ENCODE measurements around the gene E2F8. TPM values are rescaled to one million over a fixed set of nuclear protein-coding genes. Genes with fewer than 3 reads are reported as not detected.

Gene E2F8
- polyA plus RNA-seq, 3 donors = not detected

GRCh38 chr11:19191530-19192169 is 49.1 kb downstream of the E2F8 start:
- Mint-ChIP-seq H3K4me1 (no peaks in the 10 kb centered on the region), H3K36me3 (no peaks in the 10 kb centered on the region), H3K27me3 (ENCODE audit: low read depth in 3 of 3) (peaks cover 0 to 5% (median 1%) of the 10 kb centered on the region in 3 donors), H3K9me3 (no peaks in the 10 kb centered on the region), H3K4me3 (no peak overlapping the region), H3K27ac (no peak overlapping the region)
- H3K36me3 ChIP-seq (replicated peaks in 1 of 2; ENCODE audit: control insufficient read depth in 1 of 2, insufficient read depth in 2 of 2, low read length in 2 of 2) = no peaks in the 10 kb centered on the region
- no peak overlapping the region for H3K27ac ChIP-seq (ENCODE audit: low read depth in 1 of 2, low read length in 2 of 2)
- no peaks in the 10 kb centered on the region for H3K27me3 ChIP-seq (ENCODE audit: control insufficient read depth in 2 of 2, insufficient read depth in 2 of 2, low read length in 2 of 2)
- H3K4me1 ChIP-seq (ENCODE audit: control insufficient read depth in 1 of 2, insufficient read depth in 2 of 2, low read length in 2 of 2) = no peaks in the 10 kb centered on the region
- H3K9me3 ChIP-seq (replicated peaks in 1 of 2; ENCODE audit: control insufficient read depth in 1 of 2, insufficient read depth in 1 of 2, low read length in 2 of 2) = no peaks in the 10 kb centered on the region
- no peak for TF ChIP-seq CTCF (IDR thresholded peaks at IDR 0.05)
- no peak overlapping the region for H3K4me2 ChIP-seq (replicated peaks; ENCODE audit: extremely low read depth, low read length, poor library complexity, severe bottlenecking)
- no peak overlapping the region for H3K9ac ChIP-seq (ENCODE audit: insufficient read depth, low read length, poor library complexity, severe bottlenecking)
- H2AFZ ChIP-seq (ENCODE audit: insufficient read depth, low read depth, low read length, poor library complexity, severe bottlenecking) = no peak overlapping the region
- WGBS (ENCODE audit: insufficient coverage) = 95% methylated on average over 6 of the region's 7 CpGs
- H3K4me3 ChIP-seq (replicated peaks in 1 of 3; ENCODE audit: low read depth in 2 of 3, low read length in 3 of 3) = no peak overlapping the region
- DNase-seq = no peak
- intact Hi-C loops (cut with micrococcal nuclease) = no loop called here
- no peaks in the 10 kb centered on the region for H4K20me1 ChIP-seq (ENCODE audit: insufficient read depth, low read length)
- H3K79me2 ChIP-seq (ENCODE audit: insufficient read depth, low read length) = no peaks in the 10 kb centered on the region

GRCh38 chr11:19187833-19188258 is 52.9 kb downstream of the E2F8 start:
- H3K27me3 Mint-ChIP-seq (ENCODE audit: low read depth in 3 of 3) = peaks cover 0 to 4% (median 0%) of the 10 kb centered on the region in 3 donors
- no peaks in the 10 kb centered on the region for H3K4me1 ChIP-seq (ENCODE audit: control insufficient read depth in 1 of 2, insufficient read depth in 2 of 2, low read length in 2 of 2)
- H3K79me2 ChIP-seq (ENCODE audit: insufficient read depth, low read length) = no peaks in the 10 kb centered on the region
- no peaks in the 10 kb centered on the region for H4K20me1 ChIP-seq (ENCODE audit: insufficient read depth, low read length)
- H2AFZ ChIP-seq (ENCODE audit: insufficient read depth, low read depth, low read length, poor library complexity, severe bottlenecking) = no peak overlapping the region
- no peaks in the 10 kb centered on the region for H3K9me3 Mint-ChIP-seq
- no peak for TF ChIP-seq CTCF (IDR thresholded peaks at IDR 0.05)
- WGBS (ENCODE audit: insufficient coverage) = 94% methylated on average over 7 of the region's 9 CpGs
- no peaks in the 10 kb centered on the region for H3K36me3 ChIP-seq (replicated peaks in 1 of 2; ENCODE audit: control insufficient read depth in 1 of 2, insufficient read depth in 2 of 2, low read length in 2 of 2)
- H3K27ac Mint-ChIP-seq = no peak overlapping the region
- intact Hi-C loops (cut with micrococcal nuclease) = no loop called here
- H3K4me3 ChIP-seq (replicated peaks in 1 of 3; ENCODE audit: low read depth in 2 of 3, low read length in 3 of 3) = no peak overlapping the region
- H3K9me3 ChIP-seq (replicated peaks in 1 of 2; ENCODE audit: control insufficient read depth in 1 of 2, insufficient read depth in 1 of 2, low read length in 2 of 2) = no peaks in the 10 kb centered on the region
- H3K36me3 Mint-ChIP-seq = no peaks in the 10 kb centered on the region
- H3K4me3 Mint-ChIP-seq = no peak overlapping the region
- H3K9ac ChIP-seq (ENCODE audit: insufficient read depth, low read length, poor library complexity, severe bottlenecking) = no peak overlapping the region
- H3K4me1 Mint-ChIP-seq = no peaks in the 10 kb centered on the region
- H3K4me2 ChIP-seq (replicated peaks; ENCODE audit: extremely low read depth, low read length, poor library complexity, severe bottlenecking) = no peak overlapping the region
- H3K27me3 ChIP-seq (ENCODE audit: control insufficient read depth in 2 of 2, insufficient read depth in 2 of 2, low read length in 2 of 2) = no peaks in the 10 kb centered on the region
- no peak for DNase-seq
- H3K27ac ChIP-seq (ENCODE audit: low read depth in 1 of 2, low read length in 2 of 2) = no peak overlapping the region
